ENCODE results near the gene NEUROG2.

- no peak for TF ChIP-seq YY1 (IDR thresholded peaks at IDR 0.05; ENCODE audit: low read depth)
- no peak for TF ChIP-seq TEAD4 (IDR thresholded peaks at IDR 0.05)
- no peak; the same call in 1 of the 2 replicates for TF ChIP-seq MAX (IDR thresholded peaks at IDR 0.05)
- TF ChIP-seq, protein P1, sequence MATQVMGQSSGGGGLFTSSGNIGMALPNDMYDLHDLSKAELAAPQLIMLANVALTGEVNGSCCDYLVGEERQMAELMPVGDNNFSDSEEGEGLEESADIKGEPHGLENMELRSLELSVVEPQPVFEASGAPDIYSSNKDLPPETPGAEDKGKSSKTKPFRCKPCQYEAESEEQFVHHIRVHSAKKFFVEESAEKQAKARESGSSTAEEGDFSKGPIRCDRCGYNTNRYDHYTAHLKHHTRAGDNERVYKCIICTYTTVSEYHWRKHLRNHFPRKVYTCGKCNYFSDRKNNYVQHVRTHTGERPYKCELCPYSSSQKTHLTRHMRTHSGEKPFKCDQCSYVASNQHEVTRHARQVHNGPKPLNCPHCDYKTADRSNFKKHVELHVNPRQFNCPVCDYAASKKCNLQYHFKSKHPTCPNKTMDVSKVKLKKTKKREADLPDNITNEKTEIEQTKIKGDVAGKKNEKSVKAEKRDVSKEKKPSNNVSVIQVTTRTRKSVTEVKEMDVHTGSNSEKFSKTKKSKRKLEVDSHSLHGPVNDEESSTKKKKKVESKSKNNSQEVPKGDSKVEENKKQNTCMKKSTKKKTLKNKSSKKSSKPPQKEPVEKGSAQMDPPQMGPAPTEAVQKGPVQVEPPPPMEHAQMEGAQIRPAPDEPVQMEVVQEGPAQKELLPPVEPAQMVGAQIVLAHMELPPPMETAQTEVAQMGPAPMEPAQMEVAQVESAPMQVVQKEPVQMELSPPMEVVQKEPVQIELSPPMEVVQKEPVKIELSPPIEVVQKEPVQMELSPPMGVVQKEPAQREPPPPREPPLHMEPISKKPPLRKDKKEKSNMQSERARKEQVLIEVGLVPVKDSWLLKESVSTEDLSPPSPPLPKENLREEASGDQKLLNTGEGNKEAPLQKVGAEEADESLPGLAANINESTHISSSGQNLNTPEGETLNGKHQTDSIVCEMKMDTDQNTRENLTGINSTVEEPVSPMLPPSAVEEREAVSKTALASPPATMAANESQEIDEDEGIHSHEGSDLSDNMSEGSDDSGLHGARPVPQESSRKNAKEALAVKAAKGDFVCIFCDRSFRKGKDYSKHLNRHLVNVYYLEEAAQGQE (IDR thresholded peaks at IDR 0.05; ENCODE audit: low read depth): no peak
- no peak for TF ChIP-seq TAF1 (IDR thresholded peaks at IDR 0.05; ENCODE audit: low read depth)
- TF ChIP-seq CREB1 (IDR thresholded peaks at IDR 0.05; ENCODE audit: low read depth): no peak
- no peak for TF ChIP-seq RAD21 (IDR thresholded peaks at IDR 0.05; ENCODE audit: low read depth)
Measured at GRCh38 chr4:112514647-112515197, 1.3 kb downstream of the NEUROG2 start.

All from Ishikawa (cell line).